ACC112 (cell line): ENCODE results near the gene CFAP46.
"Not testable (repeated sequence)": the region's sequence is repeated elsewhere in the genome, so short reads cannot be mapped to it uniquely, and the experiment has no call there.

Experiments
- H2AFZ ChIP-seq: fragments of 200-600 bp; sonication (generic); one replicate; pipeline ENCODE4 v1.6.0; 2017; ENCODE audit warnings: antibody characterized with exemption, low read length; ENCODE audit not compliant: unreplicated experiment
- H3K27ac ChIP-seq: fragments of 200-600 bp; sonication (generic); 2 replicates; pipeline ENCODE4 v1.5.1; 2014; ENCODE audit warnings: low read depth, mild to moderate bottlenecking, antibody characterized with exemption, low read length, moderate library complexity
- H3K27me3 ChIP-seq: fragments of 200-600 bp; sonication (generic); 2 replicates; pipeline ENCODE4 v1.6.1; 2014; ENCODE audit warnings: mild to moderate bottlenecking, antibody characterized with exemption, low read length, moderate library complexity, mixed read lengths; ENCODE audit not compliant: insufficient read depth
- H3K36me3 ChIP-seq: fragments of 200-600 bp; sonication (generic); 2 replicates; pipeline ENCODE4 v1.6.1; 2016; ENCODE audit warnings: mild to moderate bottlenecking, antibody characterized with exemption, low read length, moderate library complexity, mixed read lengths; ENCODE audit not compliant: insufficient read depth
- H3K4me1 ChIP-seq: fragments of 200-600 bp; sonication (generic); one replicate; pipeline ENCODE4 v1.6.1; 2016; ENCODE audit warnings: low read length, mixed read lengths; ENCODE audit not compliant: insufficient read depth, unreplicated experiment, control insufficient read depth
- H3K4me3 ChIP-seq: fragments of 200-600 bp; sonication (generic); 2 replicates; pipeline ENCODE4 v1.5.1; 2014; ENCODE audit warnings: mild to moderate bottlenecking, low read depth, low read length
- H3K79me2 ChIP-seq: fragments of 200-600 bp; sonication (generic); one replicate; pipeline ENCODE4 v1.6.0; 2016; ENCODE audit warnings: low read length; ENCODE audit not compliant: control insufficient read depth, unreplicated experiment, insufficient read depth

CFAP46 gene

GRCh38 chr10:132924046-132924952, 18.1 kb downstream of the CFAP46 start:
- no peaks in the 10 kb centered on the region; the same call in 1 of the 2 replicates for H3K27me3 ChIP-seq
- H3K27ac ChIP-seq, result no peak overlapping the region
- H3K4me3 ChIP-seq, result no peak overlapping the region
- H2AFZ ChIP-seq, result no peak overlapping the region
- H3K36me3 ChIP-seq, result no peaks in the 10 kb centered on the region
- H3K79me2 ChIP-seq, result no peaks in the 10 kb centered on the region
- H3K4me1 ChIP-seq, result no peaks in the 10 kb centered on the region

- H3K79me2 ChIP-seq, H2AFZ ChIP-seq, H3K4me1 ChIP-seq, H3K27ac ChIP-seq, H3K4me3 ChIP-seq, H3K27me3 ChIP-seq, H3K36me3 ChIP-seq: not testable (repeated sequence)
Observed at GRCh38 chr10:132923384-132923783, 19.0 kb downstream of the CFAP46 start.

- H3K36me3 ChIP-seq, result no peaks in the 10 kb centered on the region
- H3K4me3 ChIP-seq, result no peak overlapping the region
- H3K27ac ChIP-seq, result no peak overlapping the region
- H3K27me3 ChIP-seq, result no peaks in the 10 kb centered on the region; the same call in 1 of the 2 replicates
- no peaks in the 10 kb centered on the region for H3K4me1 ChIP-seq
- no peak overlapping the region for H2AFZ ChIP-seq
- H3K79me2 ChIP-seq, result no peaks in the 10 kb centered on the region
Observed at GRCh38 chr10:132922872-132923271, 19.5 kb downstream of the CFAP46 start.

- no peak overlapping the region for H3K4me3 ChIP-seq
- no peaks in the 10 kb centered on the region for H3K36me3 ChIP-seq
- no peak overlapping the region for H2AFZ ChIP-seq
- H3K79me2 ChIP-seq, result no peaks in the 10 kb centered on the region
- H3K27me3 ChIP-seq, result no peaks in the 10 kb centered on the region; the same call in 1 of the 2 replicates
- no peaks in the 10 kb centered on the region for H3K4me1 ChIP-seq
- H3K27ac ChIP-seq, result no peak overlapping the region
Observed at GRCh38 chr10:132921818-132922807, 20.3 kb downstream of the CFAP46 start.

GRCh38 chr10:132921086-132921485, 21.3 kb downstream of the CFAP46 start:
- H3K27me3 ChIP-seq, result no peaks in the 10 kb centered on the region
- no peaks in the 10 kb centered on the region for H3K4me1 ChIP-seq
- H2AFZ ChIP-seq, result no peak overlapping the region
- H3K4me3 ChIP-seq, result no peak overlapping the region
- H3K36me3 ChIP-seq, result no peaks in the 10 kb centered on the region
- no peaks in the 10 kb centered on the region for H3K79me2 ChIP-seq
- H3K27ac ChIP-seq, result no peak overlapping the region

GRCh38 chr10:132920101-132920925, 22.1 kb downstream of the CFAP46 start:
- no peaks in the 10 kb centered on the region for H3K36me3 ChIP-seq
- no peak overlapping the region for H3K4me3 ChIP-seq
- H3K4me1 ChIP-seq, result no peaks in the 10 kb centered on the region
- H3K79me2 ChIP-seq, result no peaks in the 10 kb centered on the region
- H3K27me3 ChIP-seq, result no peaks in the 10 kb centered on the region
- no peak overlapping the region for H2AFZ ChIP-seq
- no peak overlapping the region for H3K27ac ChIP-seq

- H3K27ac ChIP-seq, result no peak overlapping the region
- no peaks in the 10 kb centered on the region for H3K4me1 ChIP-seq
- H3K27me3 ChIP-seq, result no peaks in the 10 kb centered on the region
- H3K4me3 ChIP-seq, result no peak overlapping the region
- no peaks in the 10 kb centered on the region for H3K36me3 ChIP-seq
- H2AFZ ChIP-seq, result no peak overlapping the region
- H3K79me2 ChIP-seq, result no peaks in the 10 kb centered on the region
Observed at GRCh38 chr10:132919374-132920100, 22.8 kb downstream of the CFAP46 start.

GRCh38 chr10:132918617-132919373, 23.6 kb downstream of the CFAP46 start:
- Histone ChIP-seq H3K36me3 (no peaks in the 10 kb centered on the region), H3K4me3 (no peak overlapping the region), H3K27ac (no peak overlapping the region), H3K79me2 (no peaks in the 10 kb centered on the region), H3K4me1 (no peaks in the 10 kb centered on the region), H3K27me3 (no peaks in the 10 kb centered on the region), H2AFZ (no peak overlapping the region)

- H2AFZ ChIP-seq, result no peak overlapping the region
- no peak overlapping the region for H3K27ac ChIP-seq
- H3K4me3 ChIP-seq, result no peak overlapping the region
- H3K4me1 ChIP-seq, result no peaks in the 10 kb centered on the region
- no peaks in the 10 kb centered on the region for H3K79me2 ChIP-seq
- no peaks in the 10 kb centered on the region for H3K27me3 ChIP-seq
- no peaks in the 10 kb centered on the region for H3K36me3 ChIP-seq
Observed at GRCh38 chr10:132918264-132918616, 24.1 kb downstream of the CFAP46 start.
